A204.1 (cell line): ENCODE data around the gene MYBPC2.

Source experiments
- FAIRE-seq: peaks from 2 replicates; lab custom pipeline; 2012; peaks lifted over from hg19 to GRCh38; lab: Jason Lieb, UNC

Gene MYBPC2

DNA sequence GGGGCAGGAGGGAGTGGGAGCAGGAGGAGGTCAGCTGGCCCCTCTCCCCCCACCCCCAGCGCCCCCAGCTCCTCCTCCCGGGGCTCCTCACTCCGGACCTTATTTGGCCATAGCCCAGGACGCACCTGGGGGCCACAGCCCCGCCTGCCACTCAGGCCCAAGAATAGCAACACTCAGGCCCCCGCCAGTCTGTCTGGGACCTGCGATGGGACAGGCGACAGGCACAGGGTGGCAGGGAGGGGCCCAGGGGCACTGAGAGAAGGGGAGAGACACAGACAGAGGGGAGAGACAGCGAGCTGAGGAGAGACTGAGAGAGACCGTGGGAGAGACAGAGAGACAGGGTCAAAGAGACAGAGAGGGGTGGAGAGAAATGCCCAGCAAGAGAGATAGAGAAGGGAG, 68.1 kb downstream of the MYBPC2 start:
- no peak for FAIRE-seq

DNA sequence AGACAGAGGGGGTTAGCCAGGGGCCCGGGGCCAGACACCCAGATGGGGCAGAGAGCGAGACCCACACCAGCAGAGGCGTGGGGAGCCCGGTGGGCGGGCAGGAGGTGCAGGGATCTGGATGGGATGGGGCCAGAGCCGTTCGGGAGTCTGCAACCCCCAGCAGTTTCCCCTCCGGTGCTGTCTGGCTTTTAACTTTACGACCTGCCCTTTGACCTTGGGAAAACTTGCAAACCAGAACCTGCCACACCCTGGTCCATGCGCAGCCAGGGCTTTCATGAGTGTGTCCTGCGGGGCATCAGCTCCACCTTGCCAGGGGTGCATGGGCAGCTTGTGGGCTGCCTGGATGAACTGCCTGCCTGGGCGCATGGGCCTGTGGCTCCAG, 68.5 kb downstream of the MYBPC2 start:
- FAIRE-seq = no peak

DNA sequence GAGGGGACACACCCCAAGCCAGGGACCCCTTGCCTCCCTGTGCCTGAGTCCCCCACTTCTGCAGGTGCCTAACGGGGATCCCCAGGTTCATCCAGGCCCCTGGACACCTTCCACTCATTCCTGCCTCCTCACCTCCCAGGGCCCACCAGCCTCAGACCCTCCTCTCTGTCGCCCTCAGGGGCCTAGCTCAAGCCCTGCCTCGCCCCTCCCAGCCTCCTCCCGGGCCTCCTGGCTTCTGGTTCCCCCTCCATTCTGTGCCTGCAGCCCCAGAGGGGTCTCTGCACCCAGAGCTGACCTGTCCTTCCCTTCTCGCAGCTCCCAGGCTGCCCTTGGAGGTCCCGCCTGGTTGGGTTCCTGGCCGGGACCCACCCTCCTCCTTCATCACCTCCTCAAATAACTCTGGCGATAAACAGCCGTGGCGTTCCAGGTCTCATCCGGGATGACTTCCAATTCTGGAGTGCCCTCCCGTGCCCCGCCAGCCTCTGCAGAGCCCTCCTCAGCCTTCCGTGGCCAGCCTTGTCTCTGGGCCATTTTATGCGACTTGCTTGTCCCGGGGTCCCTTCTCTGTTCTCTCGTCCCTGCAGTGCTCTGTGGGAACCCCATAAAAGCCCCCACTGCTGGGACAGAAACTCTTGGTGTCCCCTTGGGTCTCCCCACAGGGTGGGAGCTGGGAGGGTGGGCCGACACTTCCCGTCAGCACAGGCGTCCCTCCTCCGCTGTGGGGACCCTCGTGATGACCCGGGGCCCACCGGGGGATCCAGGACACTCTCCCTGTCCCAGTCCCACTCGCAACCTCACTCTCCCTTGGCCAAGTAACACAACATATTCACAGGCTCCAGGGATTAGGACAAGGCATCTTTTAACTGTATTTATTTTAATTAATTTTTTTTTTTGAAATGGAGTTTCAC, 69.1 kb downstream of the MYBPC2 start:
- FAIRE-seq = no peak

DNA sequence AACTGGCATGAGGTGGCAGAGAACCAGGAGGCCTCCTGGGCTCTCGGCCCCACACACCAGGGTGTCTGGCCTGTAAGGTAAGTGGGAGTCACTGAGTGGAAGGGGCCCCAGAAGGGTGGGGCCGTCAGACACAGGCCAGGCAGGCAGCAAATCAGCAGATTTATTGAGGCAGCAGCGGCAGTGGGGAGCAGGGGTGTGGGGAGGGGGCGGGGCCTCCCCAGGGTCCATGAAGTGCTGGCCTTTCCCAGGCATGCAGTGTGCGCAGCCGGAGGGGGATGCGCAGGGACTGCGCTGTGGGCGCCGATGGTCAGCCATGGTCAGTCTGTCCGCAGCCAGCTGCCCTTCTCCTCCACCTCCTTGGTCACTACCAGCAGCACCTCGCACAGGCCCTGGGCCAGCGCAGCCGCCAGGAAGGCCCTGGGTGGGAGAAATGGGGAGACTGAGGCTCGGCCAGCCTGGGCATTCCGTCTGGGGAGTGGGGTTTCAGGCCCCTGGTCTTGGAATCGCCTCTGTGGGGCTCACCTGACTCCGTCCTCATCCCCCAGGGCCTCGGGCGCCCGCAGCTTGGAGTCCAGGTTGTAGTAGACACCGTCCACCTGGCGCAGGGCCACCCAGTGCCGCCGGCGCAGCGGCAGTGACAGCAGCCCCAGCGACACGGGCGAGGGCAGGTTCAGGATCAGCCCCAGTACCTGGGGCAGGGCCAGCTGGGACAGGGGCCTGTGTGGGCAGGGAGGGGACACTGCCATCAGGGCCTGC, 73.3 kb downstream of the MYBPC2 start:
- no peak for FAIRE-seq

DNA sequence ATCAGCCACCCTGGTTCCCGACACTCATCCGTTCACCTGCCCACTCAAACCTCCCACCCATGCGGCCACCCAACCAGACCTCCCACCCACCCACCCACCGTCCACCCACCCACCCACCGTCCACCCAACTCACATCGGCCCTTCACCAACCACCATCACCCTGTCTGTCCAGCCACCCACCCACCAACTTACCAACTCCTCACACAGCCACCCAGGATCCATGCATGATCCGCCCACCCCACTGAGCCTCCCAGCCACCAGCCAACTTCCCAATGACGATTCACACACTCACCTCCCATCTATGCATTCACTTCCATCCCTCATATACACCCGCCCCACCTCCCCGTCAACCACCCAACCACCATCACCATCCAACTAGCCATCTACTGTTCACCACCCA, 74.0 kb downstream of the MYBPC2 start:
- no peak for FAIRE-seq

DNA sequence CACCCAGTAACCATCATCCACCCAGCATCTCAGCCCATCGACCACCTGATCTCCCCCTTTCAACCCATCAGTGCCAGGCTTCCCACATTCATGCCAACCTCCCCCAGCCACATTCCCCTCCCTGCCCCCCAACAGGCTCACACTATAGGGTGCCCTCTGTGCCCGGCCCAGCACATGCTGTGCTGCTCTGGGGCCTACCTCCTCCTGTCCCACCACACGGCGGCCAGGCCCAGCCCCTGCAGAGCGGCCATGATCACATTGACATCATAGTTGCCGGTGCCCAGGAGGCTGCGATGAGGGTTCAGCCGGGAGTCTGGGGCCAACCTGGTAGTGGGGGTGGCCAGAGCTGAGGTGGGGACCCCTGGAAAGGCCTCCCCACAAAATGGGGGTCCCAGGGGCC, 74.7 kb downstream of the MYBPC2 start:
- FAIRE-seq = no peak

DNA sequence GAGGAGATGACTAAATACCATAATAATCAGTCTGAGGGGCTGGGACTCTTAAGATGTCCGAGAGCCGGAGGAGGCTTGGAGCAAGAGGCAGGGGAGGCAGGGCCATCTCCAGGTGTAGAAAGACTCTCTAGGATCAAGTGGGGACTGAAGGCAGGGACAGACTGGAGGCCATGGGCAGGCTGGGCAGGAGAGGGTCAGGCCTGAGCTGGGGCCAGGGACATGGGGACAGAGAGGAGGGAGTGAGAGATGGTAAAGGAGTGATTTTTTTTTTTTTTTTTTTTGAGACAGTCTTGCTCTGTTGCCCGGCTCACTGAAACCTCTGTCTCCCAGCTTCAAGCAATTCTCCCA, 76.1 kb downstream of the MYBPC2 start:
- FAIRE-seq = no peak

DNA sequence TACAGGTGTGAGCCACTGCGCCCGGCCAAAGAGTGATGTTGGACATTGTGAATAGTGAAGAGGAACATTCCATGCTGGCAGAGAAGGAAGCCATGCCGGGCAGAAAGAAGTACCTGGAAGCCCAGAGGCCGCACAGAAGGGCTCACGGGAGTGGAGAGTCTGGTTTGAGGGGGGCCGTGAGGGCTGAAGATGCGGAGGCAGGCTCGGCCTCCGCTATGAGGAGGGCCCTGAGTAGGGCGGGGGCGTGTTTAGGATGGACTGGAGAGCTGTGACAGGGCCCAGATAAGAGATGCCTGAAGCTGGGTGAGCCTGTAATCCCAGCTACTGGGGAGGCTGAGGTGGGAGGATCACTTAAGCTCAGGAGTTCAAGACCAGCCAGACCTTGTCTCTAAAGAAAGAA, 76.7 kb downstream of the MYBPC2 start:
- no peak for FAIRE-seq

DNA sequence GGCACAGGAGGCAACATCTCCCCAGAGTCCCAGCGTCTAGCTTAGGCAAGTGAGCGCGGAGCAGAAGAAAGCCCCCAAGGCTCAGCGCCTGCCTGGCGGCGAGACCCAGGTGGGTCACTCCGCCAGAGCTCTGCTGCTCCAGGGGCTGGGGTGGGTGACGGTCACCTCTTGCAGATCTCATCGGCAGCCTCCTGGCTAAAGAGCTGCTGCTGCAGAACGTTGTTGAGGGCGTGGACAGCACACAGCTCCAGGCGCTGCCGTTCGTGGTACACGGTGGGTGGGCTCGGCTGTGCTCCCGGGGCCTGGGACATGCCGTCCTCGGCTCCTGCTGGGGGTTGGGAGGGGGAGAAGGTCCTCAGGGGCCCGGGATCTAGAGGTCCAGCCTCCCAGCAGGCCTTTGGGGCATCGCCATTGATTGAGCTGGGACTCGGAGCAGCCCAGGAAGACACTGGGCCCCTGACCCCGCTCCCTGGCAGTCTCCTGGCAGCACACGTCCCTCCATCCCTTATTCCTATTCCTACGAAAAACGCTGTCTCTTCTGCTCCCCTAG, 77.5 kb downstream of the MYBPC2 start:
- no peak for FAIRE-seq

DNA sequence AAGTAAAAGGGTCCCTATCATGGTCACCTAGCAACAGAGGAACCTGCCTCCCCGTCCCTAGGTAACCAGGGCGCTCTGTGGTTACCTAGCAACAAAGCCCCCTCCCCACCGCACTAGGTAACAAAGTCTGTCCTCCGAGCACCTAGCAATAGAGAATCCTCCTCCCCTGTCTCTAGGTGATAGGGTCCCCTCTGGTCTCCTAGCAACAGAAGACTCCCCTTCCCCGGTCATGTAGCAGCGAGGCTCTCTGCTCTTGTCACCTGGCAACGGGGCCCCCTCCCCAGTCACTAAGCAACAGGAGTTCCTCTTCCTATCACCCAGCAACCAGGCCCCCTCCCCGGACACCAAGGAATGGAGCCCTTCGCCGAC, 78.0 kb downstream of the MYBPC2 start:
- FAIRE-seq = no peak

DNA sequence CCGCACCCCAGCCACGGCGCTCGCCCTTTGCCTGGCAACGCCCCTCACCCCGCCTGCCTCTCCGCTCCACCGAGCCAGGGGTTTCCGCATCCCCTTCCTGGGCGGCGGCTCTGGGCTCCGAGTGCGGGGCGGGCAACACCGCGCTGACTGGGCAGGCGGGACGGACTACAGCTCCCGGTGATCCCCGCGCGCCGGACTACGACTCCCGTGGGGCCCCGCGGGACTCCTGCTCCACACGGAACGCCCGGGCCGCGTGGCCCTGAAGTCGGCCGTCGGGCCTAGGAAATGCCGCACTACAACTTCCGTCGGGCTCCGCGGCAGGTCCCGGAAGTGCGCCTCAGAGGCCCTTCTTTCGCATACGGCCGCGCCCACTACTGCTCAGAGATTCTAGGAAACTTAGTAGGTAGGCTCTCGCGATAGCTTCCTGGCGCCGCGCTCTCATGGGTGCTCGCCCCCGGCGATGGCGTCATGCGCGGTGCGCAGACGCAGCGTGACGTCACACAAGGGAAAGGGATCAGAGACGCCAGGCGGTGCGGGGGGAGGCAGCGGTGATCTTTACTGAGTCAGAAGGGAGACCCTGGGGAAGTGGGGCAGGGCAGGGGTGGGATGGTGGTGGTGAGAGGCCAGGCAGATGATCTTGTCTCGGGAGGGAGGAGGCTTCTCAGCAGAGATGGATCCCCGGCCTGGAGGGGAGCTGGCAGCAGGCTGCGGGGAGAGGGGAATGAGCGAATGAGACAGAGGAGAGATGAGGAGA, 78.6 kb downstream of the MYBPC2 start, which contains the start of gene JOSD2:
Gene JOSD2, minus strand, starts transcription at position 123 of the 754 bp plus-strand sequence. CDS start 760 bp downstream, outside the sequence.
- FAIRE-seq = peak; percentile 99

DNA sequence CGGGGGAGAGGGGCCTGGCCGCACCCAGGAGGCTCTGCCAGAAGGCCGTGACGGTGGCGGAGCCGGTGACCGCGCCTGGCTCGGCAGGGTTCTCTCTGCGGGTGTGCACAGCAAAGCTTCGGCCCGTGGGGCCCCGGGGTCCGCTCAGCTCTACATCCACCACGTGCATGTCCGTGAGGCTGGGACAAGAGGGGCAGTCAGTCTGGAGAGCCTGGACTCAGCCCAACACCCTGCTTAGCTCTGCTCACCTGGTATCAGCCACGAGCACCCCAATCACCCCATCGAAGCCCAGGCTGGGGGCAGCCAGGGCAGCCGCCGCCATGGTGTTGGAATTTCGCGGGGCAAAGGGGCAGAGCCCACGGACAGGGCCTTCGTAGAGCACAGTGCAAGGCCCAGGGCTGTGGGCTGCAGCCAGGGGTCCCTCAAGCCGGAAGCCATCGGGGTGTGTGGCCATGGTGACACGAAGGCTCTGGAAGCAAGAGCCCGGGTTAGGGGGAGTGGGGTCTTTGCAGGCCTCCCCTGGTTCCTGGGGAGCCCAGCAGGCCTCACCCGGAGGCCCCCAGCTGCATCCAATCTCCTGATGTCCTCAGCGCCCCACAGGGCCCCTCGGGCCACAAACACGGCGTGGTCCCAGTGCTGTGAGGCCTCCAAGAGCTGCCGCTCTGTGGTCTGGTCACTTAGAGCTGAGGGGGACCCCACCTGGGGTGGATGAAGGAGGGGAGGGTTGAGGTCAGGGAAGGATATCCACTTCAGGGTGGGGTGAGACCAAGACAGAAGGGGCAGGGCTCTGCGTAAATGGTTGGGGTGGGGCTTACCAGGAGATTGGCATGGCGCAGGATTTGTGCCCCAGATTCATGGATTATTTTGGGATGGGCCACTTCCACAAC, 79.7 kb downstream of the MYBPC2 start:
- FAIRE-seq = no peak

DNA sequence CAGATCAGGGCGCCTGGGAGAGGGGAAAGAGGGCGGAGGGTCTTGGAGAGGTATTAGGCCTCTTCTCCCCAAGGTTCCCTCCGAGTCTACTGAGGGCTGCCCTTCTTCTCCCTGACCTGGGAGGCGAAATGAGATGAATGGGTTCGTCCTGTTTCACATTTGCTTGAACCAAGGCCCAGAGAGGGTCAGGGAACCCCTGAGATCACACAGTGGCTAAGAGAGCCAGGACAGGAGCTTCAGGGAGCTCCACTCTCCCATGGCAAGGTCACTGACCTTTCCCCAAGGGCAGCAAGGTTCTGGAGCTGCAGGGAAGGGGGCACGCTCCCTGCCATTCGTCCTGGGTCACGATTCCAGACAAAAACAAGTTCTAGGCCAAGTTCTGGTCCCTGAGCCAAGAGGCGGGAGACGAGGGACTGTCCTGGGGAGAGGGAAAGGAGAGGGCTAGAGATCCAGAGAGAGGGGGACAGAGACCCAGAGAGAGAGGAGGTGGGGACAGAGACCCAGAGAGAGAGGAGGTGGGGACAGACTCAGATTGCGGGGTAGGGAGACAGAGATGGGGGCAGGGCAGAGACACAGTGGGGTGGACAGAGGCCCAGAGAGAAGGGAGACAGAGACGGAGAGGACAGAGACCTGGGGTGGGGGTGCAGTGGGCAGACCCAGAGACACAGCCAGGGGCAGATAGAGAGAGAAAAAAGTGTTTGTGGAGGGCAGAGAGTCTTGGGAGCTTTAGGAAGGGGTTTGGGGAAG, 80.5 kb downstream of the MYBPC2 start:
- FAIRE-seq = no peak

DNA sequence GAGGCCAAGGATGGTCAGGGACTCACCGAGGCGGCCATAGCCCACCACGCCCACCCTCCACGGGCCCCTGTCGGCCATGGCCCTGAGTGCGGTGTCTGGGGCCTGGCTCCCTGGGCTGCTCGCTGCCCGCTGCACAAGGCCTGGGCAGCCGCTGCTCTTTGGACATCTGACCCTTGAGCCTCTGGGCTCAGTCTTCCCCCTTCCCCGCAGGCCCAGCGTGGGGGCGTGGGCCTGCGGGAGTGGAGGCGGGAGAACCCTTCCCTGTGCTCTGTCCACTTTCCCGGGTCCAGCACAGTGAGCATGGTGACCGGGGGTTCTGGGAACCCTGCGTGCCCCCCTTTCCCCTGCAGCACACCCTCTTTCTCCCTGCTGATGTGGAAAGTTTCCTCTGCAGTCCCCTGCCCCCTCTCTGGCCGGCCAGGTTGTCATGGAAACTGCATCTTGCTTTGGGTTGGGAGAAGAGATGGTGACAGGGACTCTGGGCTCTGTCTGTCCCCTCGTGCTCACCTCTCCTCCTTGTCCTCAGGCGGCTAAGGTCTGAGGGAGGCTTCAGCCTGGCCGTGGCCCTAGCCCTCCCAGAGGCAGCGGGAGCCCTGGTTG, 81.2 kb downstream of the MYBPC2 start, which contains the start of gene ASPDH:
Gene ASPDH, minus strand, starts transcription at position 168 of the 600 bp plus-strand sequence. Its CDS starts 90 bp downstream, at position 78.
- no peak for FAIRE-seq

DNA sequence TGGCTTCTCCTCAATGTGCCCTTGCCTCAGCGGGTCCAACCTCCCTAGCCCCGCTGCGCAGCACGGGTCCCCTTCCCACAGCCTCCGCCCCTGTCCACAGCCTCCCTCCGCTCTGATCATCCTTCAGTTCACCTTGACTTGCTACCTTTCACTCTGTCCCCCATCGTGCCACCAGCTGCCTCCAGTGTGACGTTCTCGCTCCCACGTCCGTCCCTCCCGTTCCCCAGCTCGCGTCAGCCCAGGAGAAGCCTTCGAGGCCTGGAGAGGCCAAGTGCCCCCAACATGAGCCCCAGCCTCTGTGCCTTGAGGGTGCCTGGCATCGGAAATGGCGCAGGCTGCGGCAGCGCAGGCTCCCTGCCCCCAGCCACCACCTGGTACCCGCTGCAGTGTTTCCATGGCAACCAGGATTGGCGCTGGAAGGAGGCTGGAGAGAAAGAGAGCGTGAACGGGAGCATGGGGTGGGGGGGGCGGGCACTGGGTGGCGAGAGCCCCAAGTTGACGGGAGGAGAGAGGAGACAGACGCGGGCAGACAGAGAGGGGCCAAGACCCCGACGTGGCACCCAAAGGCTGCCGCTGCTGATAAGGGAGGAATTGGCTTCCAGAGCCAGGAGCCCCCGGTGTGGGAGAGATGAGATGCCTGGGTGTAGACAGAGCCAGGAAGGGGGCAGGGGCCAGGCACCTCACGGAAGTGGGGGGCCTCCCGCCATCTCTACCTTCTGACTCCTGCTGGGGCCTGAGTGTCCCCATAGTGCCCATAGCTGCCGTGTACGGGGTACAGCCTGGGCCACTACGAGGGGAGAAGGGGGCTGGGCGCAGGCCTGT, 81.9 kb downstream of the MYBPC2 start:
- no peak for FAIRE-seq

DNA sequence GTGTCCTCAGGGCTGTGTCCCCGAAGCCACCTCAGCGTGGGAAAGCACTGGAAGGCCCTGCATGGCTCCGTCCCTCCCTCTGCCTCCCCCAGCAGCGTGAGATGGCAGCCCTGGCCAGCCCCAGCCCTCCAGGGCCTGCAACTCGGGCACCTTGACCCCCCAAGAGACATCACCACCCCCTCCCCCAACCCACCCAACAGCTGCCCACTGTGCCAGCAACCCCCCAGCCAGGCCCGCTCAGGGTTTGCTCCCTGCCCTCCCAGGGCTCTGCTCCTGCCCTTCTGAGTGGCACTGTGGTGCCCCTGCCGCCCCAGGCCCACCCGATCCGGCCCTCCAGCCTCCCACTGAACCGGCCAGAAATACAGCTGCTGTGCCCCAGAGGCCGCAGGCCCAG, 82.5 kb downstream of the MYBPC2 start:
- FAIRE-seq = no peak
